HepG2 (cell line): ENCODE data around the gene CSNK1D. TPM values are rescaled to one million over a fixed set of nuclear protein-coding genes. Genes with fewer than 3 reads are reported as not detected.
A peak's percentile ranks its signal among the peaks of the same experiment; 100 is the strongest.

Experiments used
- ATAC-seq: fragments of 200-7000 bp; cut with Tn5 transposase; 3 replicates; pipeline ENCODE4 v1.9.1; 2020; ENCODE audit warnings: mild to moderate bottlenecking, moderate library complexity
- BruUV-seq: library from RNA; stranded (reverse); fragments of 400-500 nt; replicated peaks from 2 replicates; lab custom pipeline; 2021; lab: Mats Ljungman, UMichigan
- CTCF ChIA-PET: fragments of 300-600 bp; formaldehyde crosslinking; extraction: SDS; loops from one replicate; lab custom pipeline; 2021; ENCODE audit warnings: low total read pairs, inconsistent platforms, low intra/inter-chr PET ratio; lab: Yijun Ruan, JAX
- POLR2A ChIA-PET: fragments of 350-600 bp; sonication (Branson Sonifier 250); formaldehyde crosslinking; loops from one replicate; lab custom pipeline; 2020; ENCODE audit warnings: antibody characterized with exemption, inconsistent platforms; lab: Yijun Ruan, JAX
- DNase-seq: peaks from one replicate; pipeline ENCODE4 v3.0.0-alpha.2; 2015; ENCODE audit warnings: low spot score
- FAIRE-seq: peaks from 3 replicates; lab custom pipeline; 2011; peaks lifted over from hg19 to GRCh38; lab: Jason Lieb, UNC
- H2AFZ ChIP-seq: one replicate; pipeline ENCODE4 v1.6.1; 2011; ENCODE audit warnings: low read length, inconsistent platforms
- H3K27ac ChIP-seq: fragments of 300-600 bp; 3 replicates; pipeline ENCODE4 v1.8.0; 2011; ENCODE audit warnings: mixed run types, mild to moderate bottlenecking, mixed read lengths, low read length, inconsistent platforms; ENCODE audit not compliant: insufficient read depth; ENCODE audit errors: extremely low read length
- H3K27me3 ChIP-seq, 2 experiments: fragments of 200-600 bp in 1 of 2; 2 replicates in 1 of 2; 3 replicates in 1 of 2; pipeline versions ENCODE4 v1.6.0 to v1.8.0; 2011; ENCODE audit warnings: low read length in 2 of 2, mild to moderate bottlenecking in 2 of 2, moderate library complexity in 2 of 2, inconsistent platforms in 1 of 2; ENCODE audit not compliant: insufficient read depth in 2 of 2, control insufficient read depth in 1 of 2
- H3K36me3 ChIP-seq, 2 experiments: fragments of 200-600 bp in 1 of 2; replicated peaks in 1 of 2; 2 replicates in 1 of 2; 3 replicates in 1 of 2; pipeline versions ENCODE4 v1.5.1 to v1.8.0; 2011; ENCODE audit warnings: low read length in 2 of 2, inconsistent platforms in 1 of 2; ENCODE audit not compliant: insufficient read depth in 2 of 2, control insufficient read depth in 1 of 2
- H3K4me1 ChIP-seq: 2 replicates; pipeline ENCODE4 v1.5.1; 2012; ENCODE audit warnings: low read length, inconsistent platforms; ENCODE audit not compliant: insufficient read depth
- H3K4me2 ChIP-seq: 2 replicates; pipeline ENCODE4 v1.6.0; 2011; ENCODE audit warnings: low read depth, low read length, inconsistent platforms
- H3K4me3 ChIP-seq, 3 experiments: fragments of 200-600 bp in 1 of 3; sonication (generic), shearing (Covaris generic) in 1 of 3; replicated peaks in 1 of 3; 2 replicates each; pipeline ENCODE4 v1.5.1; 2011 to 2016; ENCODE audit warnings: low read length in 3 of 3, inconsistent platforms in 2 of 3, low read depth in 2 of 3, mild to moderate bottlenecking in 2 of 3, control low read depth in 1 of 3, mixed read lengths in 1 of 3; ENCODE audit not compliant: insufficient read depth in 1 of 3
- H3K79me2 ChIP-seq: one replicate; pipeline ENCODE4 v1.6.1; 2011; ENCODE audit warnings: low read length, inconsistent platforms; ENCODE audit not compliant: insufficient read depth
- H3K9ac ChIP-seq: 2 replicates; pipeline ENCODE4 v1.6.0; 2011; ENCODE audit warnings: mild to moderate bottlenecking, low read depth, low read length, inconsistent platforms; ENCODE audit not compliant: insufficient read depth
- H3K9me3 ChIP-seq: 2 replicates; pipeline ENCODE4 v1.5.1; 2012; ENCODE audit warnings: mild to moderate bottlenecking, low read length
- H4K20me1 ChIP-seq: 2 replicates; pipeline ENCODE4 v1.6.0; 2011; ENCODE audit warnings: inconsistent platforms, mild to moderate bottlenecking, low read length, moderate library complexity; ENCODE audit not compliant: insufficient read depth
- ARNT2 ChIP-seq: sonication (generic); formaldehyde crosslinking; IDR thresholded peaks from 2 replicates; pipeline ENCODE4 v1.8.0; 2022; ENCODE audit warnings: mild to moderate bottlenecking, low read depth, missing genetic modification reagents, moderate library complexity
- KDM2A ChIP-seq: sonication (generic); formaldehyde crosslinking; IDR thresholded peaks from 2 replicates; pipeline ENCODE4 v1.4.0; 2020; ENCODE audit warnings: low read depth, missing genetic modification reagents, borderline replicate concordance
- PCBP1 ChIP-seq: fragments of 200-400 bp; formaldehyde crosslinking; IDR thresholded peaks from 2 replicates; pipeline ENCODE4 v1.6.1; 2017; ENCODE audit warnings: mild to moderate bottlenecking, low read depth, low read length, borderline replicate concordance
- SNAI1 ChIP-seq: sonication (generic); formaldehyde crosslinking; IDR thresholded peaks from 2 replicates; pipeline ENCODE4 v1.5.0; 2020; ENCODE audit warnings: mild to moderate bottlenecking, missing genetic modification reagents, borderline replicate concordance
- THYN1 ChIP-seq: sonication (generic); formaldehyde crosslinking; IDR thresholded peaks from 2 replicates; pipeline ENCODE4 v1.8.1; 2023; ENCODE audit warnings: low read depth, mild to moderate bottlenecking, moderate library complexity, missing genetic modification reagents, borderline replicate concordance
- ZMAT3 ChIP-seq: sonication (generic); formaldehyde crosslinking; conservative IDR thresholded peaks from 2 replicates; pipeline ENCODE4 v1.7.0; 2021; ENCODE audit warnings: missing genetic modification reagents
- ZNF317 ChIP-seq: sonication (generic); formaldehyde crosslinking; IDR thresholded peaks from 2 replicates; pipeline ENCODE4 v1.5.0; 2020; ENCODE audit warnings: mild to moderate bottlenecking, missing genetic modification reagents
- ZNF333 ChIP-seq: sonication (generic); formaldehyde crosslinking; IDR thresholded peaks from 2 replicates; pipeline ENCODE4 v1.4.0; 2020; ENCODE audit warnings: mild to moderate bottlenecking, missing genetic modification reagents, borderline replicate concordance
- ZNF607 ChIP-seq: sonication (generic); formaldehyde crosslinking; IDR thresholded peaks from 2 replicates; pipeline ENCODE4 v1.5.1; 2020; ENCODE audit warnings: missing genetic modification reagents, mild to moderate bottlenecking, borderline replicate concordance
- ZNF879 ChIP-seq: sonication (generic); formaldehyde crosslinking; IDR thresholded peaks from 2 replicates; pipeline ENCODE4 v1.8.1; 2023; ENCODE audit warnings: missing genetic modification reagents
- WGBS: methylation state at CpG from one replicate; pipeline ENCODE4 v1.1.6; 2017; ENCODE audit warnings: low lambda C conversion rate; 5-methylcytosine and 5-hydroxymethylcytosine counted together
- in situ Hi-C: cut with HindIII; loops from 2 replicates; pipeline ENCODE4 v1.10.0; 2017; ENCODE audit warnings: low pct_unique_long_range_greater_than_20kb; ENCODE audit not compliant: extremely low pct_ligation_motif_present
- intact Hi-C: fragments of 100-400 bp; cut with micrococcal nuclease; formaldehyde crosslinking; loops from one replicate; pipeline ENCODE4 v1.10.0; 2022; ENCODE audit not compliant: unreplicated experiment
- polyA plus RNA-seq, 8 experiments: library from polyadenylated mRNA; depleted of rRNA in 3 of 8; stranded (reverse) in 7 of 8; unstranded in 1 of 8; fragments of >200 nt; fragmentation: Illumina TruSeq in 4 of 8; extraction: Trizol in 4 of 8; gene quantifications; 2 replicates each; pipeline versions ENCODE4 v1.2.1 to v1.2.3, GENCODE V29; 2011 to 2016; ENCODE audit warnings: low read depth in 4 of 8, missing spikeins in 1 of 8, mixed read lengths in 1 of 8; ENCODE audit not compliant: insufficient read depth in 1 of 8
- total RNA-seq, 5 experiments: library from RNA; depleted of rRNA; stranded (reverse); fragments of >200 nt; fragmentation: Illumina TruSeq; extraction: Trizol; gene quantifications; 2 replicates each; pipeline ENCODE4 v1.2.3, GENCODE V29; 2016; ENCODE audit warnings: low read depth in 1 of 5
- TF ChIP-seq, protein P1 (sequence below): sonication (generic); formaldehyde crosslinking; IDR thresholded peaks from 2 replicates; pipeline ENCODE4 v1.4.0; 2020; ENCODE audit warnings: missing genetic modification reagents
- TF ChIP-seq, protein P2 (sequence below): sonication (generic); formaldehyde crosslinking; IDR thresholded peaks from 2 replicates; pipeline ENCODE4 v1.5.0; 2020; ENCODE audit warnings: mild to moderate bottlenecking, missing genetic modification reagents

The CSNK1D gene
- total and polyA plus RNA-seq, 2 of the 13 experiments (the other 11 are each of a cell fraction or from before 2014, with no cell fraction given) = 31.5 to 128 TPM

DNA sequence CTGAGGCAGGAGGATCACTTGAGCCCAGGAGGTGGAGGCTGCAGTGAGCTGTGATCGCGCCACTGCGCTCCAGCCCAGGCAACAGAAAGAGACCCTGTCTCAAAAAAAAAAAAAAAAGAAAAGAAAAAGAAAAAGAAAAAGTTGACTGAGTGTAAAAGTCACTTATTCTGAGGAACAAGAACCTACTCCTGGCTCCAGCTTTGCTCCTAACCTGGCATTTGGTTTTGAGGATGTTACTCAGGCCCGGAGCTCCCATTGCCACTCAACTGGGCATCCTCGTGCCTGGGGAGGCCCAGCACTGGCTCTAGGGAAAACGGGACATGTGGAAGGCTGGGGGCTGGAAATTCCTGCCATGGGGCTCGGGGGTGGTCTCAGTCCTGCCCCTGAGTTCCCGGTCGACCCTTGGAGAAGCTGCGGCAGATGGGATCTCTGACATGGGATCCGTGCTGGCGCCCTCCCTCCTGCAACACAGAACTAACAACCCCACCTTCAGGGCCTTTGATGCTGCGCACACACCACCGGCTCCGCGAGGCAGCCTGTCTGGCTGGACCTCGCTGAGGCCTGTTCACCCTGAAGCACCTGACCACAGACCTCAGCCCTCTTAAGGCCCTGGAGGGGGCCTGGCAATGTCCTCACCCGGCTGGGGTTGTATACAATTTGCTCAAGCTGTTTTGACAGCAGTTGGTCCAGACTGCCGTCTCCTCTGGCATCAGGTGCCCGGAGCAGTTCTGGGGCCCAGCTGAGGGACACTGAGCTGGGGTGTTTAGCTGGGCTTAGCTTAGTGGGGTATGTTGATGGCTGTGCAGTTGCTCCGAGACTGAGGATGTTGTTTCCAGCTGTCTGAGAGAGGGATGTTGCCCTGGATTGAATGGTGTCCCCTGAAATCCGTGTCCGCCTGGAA, 31.6 kb upstream of the CSNK1D start (continued):
- TF ChIP-seq, protein P1, sequence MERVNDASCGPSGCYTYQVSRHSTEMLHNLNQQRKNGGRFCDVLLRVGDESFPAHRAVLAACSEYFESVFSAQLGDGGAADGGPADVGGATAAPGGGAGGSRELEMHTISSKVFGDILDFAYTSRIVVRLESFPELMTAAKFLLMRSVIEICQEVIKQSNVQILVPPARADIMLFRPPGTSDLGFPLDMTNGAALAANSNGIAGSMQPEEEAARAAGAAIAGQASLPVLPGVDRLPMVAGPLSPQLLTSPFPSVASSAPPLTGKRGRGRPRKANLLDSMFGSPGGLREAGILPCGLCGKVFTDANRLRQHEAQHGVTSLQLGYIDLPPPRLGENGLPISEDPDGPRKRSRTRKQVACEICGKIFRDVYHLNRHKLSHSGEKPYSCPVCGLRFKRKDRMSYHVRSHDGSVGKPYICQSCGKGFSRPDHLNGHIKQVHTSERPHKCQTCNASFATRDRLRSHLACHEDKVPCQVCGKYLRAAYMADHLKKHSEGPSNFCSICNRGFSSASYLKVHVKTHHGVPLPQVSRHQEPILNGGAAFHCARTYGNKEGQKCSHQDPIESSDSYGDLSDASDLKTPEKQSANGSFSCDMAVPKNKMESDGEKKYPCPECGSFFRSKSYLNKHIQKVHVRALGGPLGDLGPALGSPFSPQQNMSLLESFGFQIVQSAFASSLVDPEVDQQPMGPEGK (CRISPR knock-in tag) = peak; percentile 71; the same call in 1 of the 2 replicates

DNA sequence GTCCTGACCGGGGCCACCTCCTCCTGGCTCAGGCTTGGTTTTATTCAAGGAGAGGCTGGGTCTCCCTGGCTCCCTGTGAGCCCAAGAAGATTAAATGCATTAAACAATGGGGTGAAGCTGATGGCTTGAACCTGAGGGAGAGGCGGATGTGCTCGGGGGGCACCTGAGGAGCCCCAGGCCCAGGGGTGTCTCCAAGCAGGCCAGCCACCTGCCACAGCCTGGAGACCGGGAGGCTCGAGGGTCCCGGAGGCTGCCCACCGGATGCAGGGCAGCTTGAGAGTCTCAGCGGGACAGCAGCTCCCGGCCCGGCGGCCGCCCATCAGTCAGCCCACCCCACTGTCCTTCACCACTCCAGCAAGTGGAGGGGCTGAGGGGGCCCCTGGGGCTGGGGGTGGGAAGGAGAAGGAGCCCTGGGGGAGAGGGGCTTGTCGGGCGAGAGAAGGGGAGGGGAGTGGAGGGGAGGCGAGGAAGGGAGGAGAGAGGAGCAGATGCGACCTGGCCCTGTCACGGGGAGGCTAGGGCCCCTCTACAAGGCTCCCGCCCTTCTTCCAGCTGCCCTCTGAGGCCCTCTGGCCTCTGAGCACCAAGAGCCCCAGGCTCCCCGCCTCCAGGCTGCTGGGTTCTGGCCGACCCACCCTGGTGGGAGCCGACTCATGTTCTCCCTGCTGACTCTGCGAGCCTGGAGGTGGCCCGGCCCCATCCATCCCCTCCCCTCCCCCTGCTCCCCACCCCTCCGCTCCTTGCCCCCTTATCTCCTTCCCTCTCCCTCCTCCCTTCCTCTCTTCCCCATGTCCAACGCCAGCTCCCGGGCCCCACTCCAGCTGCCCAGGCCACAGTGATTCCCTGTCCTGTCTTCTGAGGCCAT, 30.7 kb upstream of the CSNK1D start:
- no peaks in the 10 kb centered on the region for H3K27me3 ChIP-seq
- no peak overlapping the region for H2AFZ ChIP-seq
- peak overlapping the region in 1 of 3 experiments; percentile 59; a peak in 1 of 6 replicates for H3K4me3 ChIP-seq
- no peak overlapping the region for H3K27ac ChIP-seq
- no TSS peak for BruUV-seq
- H3K4me2 ChIP-seq = peak overlapping the region; percentile 75
- intact Hi-C loops (loop anchor here (5.0 kb wide), 1 partner anchor 33 kb away; no protein-coding TSS in a partner anchor), in situ Hi-C loops (no loop called here)
- no peaks in the 10 kb centered on the region for H3K79me2 ChIP-seq
- 51% methylated on average over 26 of the region's 26 CpGs for WGBS
- no peaks in the 10 kb centered on the region for H3K36me3 ChIP-seq
- peaks cover 73% of the 10 kb centered on the region for H3K4me1 ChIP-seq
- ChIA-PET CTCF (no interaction called here), POLR2A (interaction anchor here (0.6 to 12.8 kb wide), 22 partner anchors 9 to 75 kb away, joined by 3 to 270 read pairs (median 7); partner anchors contain the start of genes CD7, CSNK1D, SECTM1 and SLC16A3)
- H4K20me1 ChIP-seq = no peaks in the 10 kb centered on the region
- H3K9me3 ChIP-seq = no peaks in the 10 kb centered on the region
- FAIRE-seq = no peak
- H3K9ac ChIP-seq = no peak overlapping the region
- ATAC-seq = peak; percentile 42
- no peak for DNase-seq
- TF ChIP-seq ARNT2 (CRISPR knock-in tag) = 0 out of 2 replicates have a peak, but pooled peaks have one; percentile 15
- TF ChIP-seq, protein P2, sequence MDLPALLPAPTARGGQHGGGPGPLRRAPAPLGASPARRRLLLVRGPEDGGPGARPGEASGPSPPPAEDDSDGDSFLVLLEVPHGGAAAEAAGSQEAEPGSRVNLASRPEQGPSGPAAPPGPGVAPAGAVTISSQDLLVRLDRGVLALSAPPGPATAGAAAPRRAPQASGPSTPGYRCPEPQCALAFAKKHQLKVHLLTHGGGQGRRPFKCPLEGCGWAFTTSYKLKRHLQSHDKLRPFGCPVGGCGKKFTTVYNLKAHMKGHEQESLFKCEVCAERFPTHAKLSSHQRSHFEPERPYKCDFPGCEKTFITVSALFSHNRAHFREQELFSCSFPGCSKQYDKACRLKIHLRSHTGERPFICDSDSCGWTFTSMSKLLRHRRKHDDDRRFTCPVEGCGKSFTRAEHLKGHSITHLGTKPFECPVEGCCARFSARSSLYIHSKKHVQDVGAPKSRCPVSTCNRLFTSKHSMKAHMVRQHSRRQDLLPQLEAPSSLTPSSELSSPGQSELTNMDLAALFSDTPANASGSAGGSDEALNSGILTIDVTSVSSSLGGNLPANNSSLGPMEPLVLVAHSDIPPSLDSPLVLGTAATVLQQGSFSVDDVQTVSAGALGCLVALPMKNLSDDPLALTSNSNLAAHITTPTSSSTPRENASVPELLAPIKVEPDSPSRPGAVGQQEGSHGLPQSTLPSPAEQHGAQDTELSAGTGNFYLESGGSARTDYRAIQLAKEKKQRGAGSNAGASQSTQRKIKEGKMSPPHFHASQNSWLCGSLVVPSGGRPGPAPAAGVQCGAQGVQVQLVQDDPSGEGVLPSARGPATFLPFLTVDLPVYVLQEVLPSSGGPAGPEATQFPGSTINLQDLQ (CRISPR knock-in tag) = no peak
- peak; percentile 97 for TF ChIP-seq PCBP1
- TF ChIP-seq ZNF317 (CRISPR knock-in tag) = 0 out of 2 replicates have a peak, but pooled peaks have one; percentile 55
- TF ChIP-seq KDM2A (CRISPR knock-in tag) = 0 out of 2 replicates have a peak, but pooled peaks have one; percentile 1
- 0 out of 2 replicates have a peak, but pooled peaks have one; percentile 62 for TF ChIP-seq ZNF333 (CRISPR knock-in tag)
- TF ChIP-seq SNAI1 (CRISPR knock-in tag) = no peak
- TF ChIP-seq ZNF879 (CRISPR knock-in tag) = no peak
- TF ChIP-seq ZMAT3 (CRISPR knock-in tag) = no peak
- no peak for TF ChIP-seq THYN1 (CRISPR knock-in tag)
- no peak for TF ChIP-seq ZNF607
